H1 (cell line): Measurements from ENCODE around the gene ZNF232. TPM values are rescaled to one million over a fixed set of nuclear protein-coding genes. Genes with fewer than 3 reads are reported as not detected.
"Not testable (repeated sequence)": the region's sequence is repeated elsewhere in the genome, so short reads cannot be mapped to it uniquely, and the experiment has no call there.

Source experiments
- CTCF ChIA-PET: fragments of 300-600 bp; sonication (Branson Sonifier 250); formaldehyde crosslinking; loops from one replicate; lab custom pipeline; 2021; ENCODE audit not compliant: partially characterized antibody; lab: Charles Lee
- POLR2A ChIA-PET: fragments of 300-600 bp; sonication (Branson Sonifier 250); formaldehyde crosslinking; loops from one replicate; lab custom pipeline; 2021; ENCODE audit warnings: inconsistent platforms; ENCODE audit not compliant: partially characterized antibody; lab: Charles Lee
- DNase-seq, 2 experiments: peaks; one replicate each; pipeline versions ENCODE4 v3.0.0 to v3.0.0-alpha.2; 2010 to 2022; ENCODE audit warnings: low spot score in 2 of 2, low read depth in 1 of 2, mixed read lengths in 1 of 2
- FAIRE-seq: peaks from 2 replicates; lab custom pipeline; 2011; peaks lifted over from hg19 to GRCh38; lab: Jason Lieb, UNC
- H2AFZ ChIP-seq: 2 replicates; pipeline ENCODE4 v1.8.1; 2012; ENCODE audit warnings: low read length, inconsistent platforms
- H2AK5ac ChIP-seq: 2 replicates; pipeline ENCODE4 v1.6.1; 2013; ENCODE audit warnings: low read depth, low read length
- H2BK120ac ChIP-seq: replicated peaks from 2 replicates; pipeline ENCODE3; 2013; ENCODE audit warnings: low read depth, low read length, inconsistent platforms
- H2BK12ac ChIP-seq: 2 replicates; pipeline ENCODE4 v1.6.1; 2013; ENCODE audit warnings: low read depth, low read length
- H2BK15ac ChIP-seq: 2 replicates; pipeline ENCODE4 v1.6.1; 2013; ENCODE audit warnings: low read length
- H2BK20ac ChIP-seq: 2 replicates; pipeline ENCODE4 v1.6.1; 2013; ENCODE audit warnings: low read length
- H2BK5ac ChIP-seq: 2 replicates; pipeline ENCODE4 v1.6.1; 2013; ENCODE audit warnings: low read depth, low read length
- H3K14ac ChIP-seq: 2 replicates; pipeline ENCODE4 v1.6.1; 2013; ENCODE audit warnings: inconsistent platforms; ENCODE audit not compliant: insufficient read length
- H3K18ac ChIP-seq: 2 replicates; pipeline ENCODE4 v1.6.1; 2013; ENCODE audit warnings: low read length; ENCODE audit errors: extremely low read depth
- H3K23ac ChIP-seq: 2 replicates; pipeline ENCODE4 v1.6.1; 2013; ENCODE audit warnings: inconsistent platforms; ENCODE audit not compliant: insufficient read length
- H3K23me2 ChIP-seq: 2 replicates; pipeline ENCODE4 v1.6.1; 2013; ENCODE audit warnings: low read depth, low read length
- H3K27ac ChIP-seq: 2 replicates; pipeline ENCODE4 v1.6.1; 2011; ENCODE audit warnings: low read depth, low read length, inconsistent platforms
- H3K27me3 ChIP-seq, 4 experiments: replicated peaks in 1 of 4; 1 replicate in 1 of 4; 2 replicates in 3 of 4; pipeline versions ENCODE4 v1.6.1 to v1.8.1; 2011 to 2013; ENCODE audit warnings: low read length in 3 of 4, mild to moderate bottlenecking in 3 of 4, inconsistent platforms in 2 of 4, mixed read lengths in 2 of 4, moderate library complexity in 1 of 4; ENCODE audit not compliant: control insufficient read depth in 3 of 4, insufficient read depth in 3 of 4; ENCODE audit errors: extremely low read depth in 1 of 4
- H3K36me3 ChIP-seq, 4 experiments: 2 replicates each; pipeline versions ENCODE4 v1.6.1 to v1.8.1; 2011 to 2013; ENCODE audit warnings: mild to moderate bottlenecking in 4 of 4, low read length in 3 of 4, moderate library complexity in 2 of 4, control low read depth in 1 of 4, inconsistent platforms in 1 of 4; ENCODE audit not compliant: insufficient read depth in 4 of 4, control insufficient read depth in 2 of 4
- H3K4ac ChIP-seq: replicated peaks from 2 replicates; pipeline ENCODE3; 2013; ENCODE audit warnings: low read length, low read depth, mixed read lengths, inconsistent platforms; ENCODE audit not compliant: insufficient read length
- H3K4me1 ChIP-seq, 4 experiments: replicated peaks in 1 of 4; 1 replicate in 1 of 4; 2 replicates in 3 of 4; pipeline versions ENCODE4 v1.6.1 to v1.8.1; 2011 to 2013; ENCODE audit warnings: low read length in 3 of 4, inconsistent platforms in 2 of 4, mixed read lengths in 1 of 4; ENCODE audit not compliant: insufficient read depth in 4 of 4, control insufficient read depth in 3 of 4
- H3K4me2 ChIP-seq, 2 experiments: 2 replicates each; pipeline versions ENCODE4 v1.6.1 to v1.8.1; 2011 to 2013; ENCODE audit warnings: low read depth in 2 of 2, low read length in 2 of 2, control low read depth in 1 of 2, inconsistent platforms in 1 of 2, mild to moderate bottlenecking in 1 of 2; ENCODE audit not compliant: insufficient read depth in 1 of 2
- H3K4me3 ChIP-seq, 4 experiments: fragments of 200-600, 300-600 bp in 1 of 4; sonication (generic), shearing (Covaris generic), sonication (Bioruptor Twin) in 1 of 4; 2 replicates each; pipeline versions ENCODE4 v1.5.1 to v1.8.1; 2011 to 2016; ENCODE audit warnings: low read length in 4 of 4, low read depth in 3 of 4, control low read depth in 2 of 4, inconsistent platforms in 2 of 4, mild to moderate bottlenecking in 2 of 4, mixed read lengths in 1 of 4, moderate library complexity in 1 of 4; ENCODE audit not compliant: insufficient read depth in 2 of 4; ENCODE audit errors: extremely low read depth in 1 of 4
- H3K56ac ChIP-seq: replicated peaks from 2 replicates; pipeline ENCODE3; 2013; ENCODE audit warnings: low read depth, mild to moderate bottlenecking, mixed read lengths, low read length, inconsistent platforms; ENCODE audit not compliant: insufficient read length
- H3K79me1 ChIP-seq: 2 replicates; pipeline ENCODE4 v1.6.1; 2013; ENCODE audit warnings: low read depth, low read length, control low read depth
- H3K79me2 ChIP-seq, 2 experiments: 2 replicates each; pipeline versions ENCODE4 v1.6.1 to v1.8.1; 2012 to 2013; ENCODE audit warnings: low read length in 2 of 2, mild to moderate bottlenecking in 2 of 2, inconsistent platforms in 1 of 2; ENCODE audit not compliant: insufficient read depth in 2 of 2, control insufficient read depth in 1 of 2
- H3K9ac ChIP-seq, 4 experiments: replicated peaks in 1 of 4; 1 replicate in 1 of 4; 2 replicates in 3 of 4; pipeline versions ENCODE4 v1.6.1 to v1.8.1; 2011 to 2013; ENCODE audit warnings: low read depth in 3 of 4, low read length in 3 of 4, control low read depth in 2 of 4, mild to moderate bottlenecking in 2 of 4, moderate library complexity in 2 of 4, inconsistent platforms in 1 of 4; ENCODE audit errors: extremely low read depth in 1 of 4
- H3K9me3 ChIP-seq, 2 experiments: 2 replicates each; pipeline versions ENCODE4 v1.6.1 to v1.8.1; 2012 to 2013; ENCODE audit warnings: mild to moderate bottlenecking in 2 of 2, moderate library complexity in 2 of 2, control low read depth in 1 of 2, inconsistent platforms in 1 of 2, low read depth in 1 of 2, low read length in 1 of 2, mixed read lengths in 1 of 2; ENCODE audit not compliant: insufficient read depth in 2 of 2
- H4K20me1 ChIP-seq, 2 experiments: replicated peaks in 1 of 2; 2 replicates each; pipeline versions ENCODE3 to v1.8.1; 2011 to 2013; ENCODE audit warnings: inconsistent platforms in 2 of 2, low read length in 2 of 2, mild to moderate bottlenecking in 1 of 2; ENCODE audit not compliant: insufficient read depth in 2 of 2, control insufficient read depth in 1 of 2
- H4K5ac ChIP-seq: 2 replicates; pipeline ENCODE4 v1.6.1; 2013; ENCODE audit warnings: low read length, low read depth, mixed read lengths, inconsistent platforms; ENCODE audit not compliant: insufficient read length
- H4K8ac ChIP-seq: 2 replicates; pipeline ENCODE4 v1.8.0; 2013; ENCODE audit warnings: mild to moderate bottlenecking, moderate library complexity, low read length, inconsistent platforms; ENCODE audit not compliant: insufficient read depth; ENCODE audit errors: extremely low read depth
- H4K91ac ChIP-seq: replicated peaks from 2 replicates; pipeline ENCODE3; 2013; ENCODE audit warnings: low read length, mixed read lengths, inconsistent platforms; ENCODE audit not compliant: insufficient read length
- WGBS, 2 experiments: shearing (Covaris generic) in 1 of 2; methylation state at CpG; one replicate each; pipeline versions ENCODE4 v1.1.6 to v1.1.7; 2013 to 2015; ENCODE audit warnings: low lambda C conversion rate in 2 of 2, mixed read lengths in 2 of 2, inconsistent platforms in 1 of 2, low coverage in 1 of 2, missing lambda C conversion rate in 1 of 2; ENCODE audit not compliant: insufficient replicate concordance in 2 of 2, insufficient coverage in 1 of 2, insufficient read length in 1 of 2; ENCODE audit errors: extremely low coverage in 1 of 2, missing lambda C conversion rate in 1 of 2; 5-methylcytosine and 5-hydroxymethylcytosine counted together
- polyA plus RNA-seq, 7 experiments: library from polyadenylated mRNA; depleted of rRNA in 3 of 7; stranded (reverse) in 5 of 7; unstranded in 2 of 7; fragments of >200 nt in 5 of 7; fragments of 200-250 nt in 2 of 7; gene quantifications; 1 replicate in 5 of 7; 2 replicates in 1 of 7; 4 replicates in 1 of 7; pipeline versions ENCODE4 v1.2.1 to v1.2.3, GENCODE V29; 2011 to 2013; ENCODE audit warnings: missing spikeins in 2 of 7, mixed read lengths in 2 of 7
- total RNA-seq: library from RNA; stranded (reverse); fragmentation: NEBNext Ultra II Directional; extraction: Animal tissue kit (Norgen Biotek cat#: 25700); gene quantifications from 2 replicates; pipeline ENCODE4 v1.2.1, GENCODE V29; 2021

The ZNF232 gene
- total and polyA plus RNA-seq, 2 of the 8 experiments (the other 6 are each of a cell fraction or from before 2014, with no cell fraction given): 11.1 to 41.0 TPM

DNA sequence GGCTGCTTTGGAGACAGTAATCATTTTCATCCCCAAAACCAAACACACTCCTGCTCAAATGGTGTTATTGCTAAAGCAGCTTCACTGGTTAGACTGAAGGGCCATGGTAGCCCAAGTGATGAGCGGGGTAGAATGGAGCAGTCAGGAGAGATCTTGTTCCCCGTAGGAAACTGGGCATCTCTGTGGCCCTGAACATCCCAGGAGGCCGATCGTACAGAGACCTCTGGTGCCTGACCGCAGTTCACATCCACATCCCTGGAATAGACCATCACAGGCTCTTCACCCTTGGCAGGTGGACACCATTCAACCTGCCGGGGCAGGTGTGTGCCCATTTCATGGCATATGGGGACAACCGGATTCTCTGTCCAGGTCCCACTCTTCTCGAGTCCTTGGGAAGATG is 18.1 kb upstream of the ZNF232 start:
- H2BK12ac ChIP-seq, H3K36me3 ChIP-seq, H3K27ac ChIP-seq, H3K14ac ChIP-seq, H4K5ac ChIP-seq, H3K27me3 ChIP-seq, H4K91ac ChIP-seq, H2BK20ac ChIP-seq, H3K23ac ChIP-seq, H3K4ac ChIP-seq, H3K4me2 ChIP-seq, H2BK15ac ChIP-seq, H3K4me1 ChIP-seq, H2AFZ ChIP-seq, H3K4me3 ChIP-seq, H3K18ac ChIP-seq, H2AK5ac ChIP-seq, H3K79me1 ChIP-seq, CTCF ChIA-PET, H3K56ac ChIP-seq, POLR2A ChIA-PET, H4K20me1 ChIP-seq, H2BK5ac ChIP-seq, FAIRE-seq, H3K23me2 ChIP-seq, H3K79me2 ChIP-seq, H4K8ac ChIP-seq, DNase-seq, H3K9me3 ChIP-seq, H2BK120ac ChIP-seq, H3K9ac ChIP-seq: not testable (repeated sequence)
- WGBS, 2 experiments: 79% methylated on average over 8 of the region's 8 CpGs; no CpG with 5 or more reads in 1 of the 2 experiments
